ENCODE results near the gene SELENOS.

The SELENOS gene

DNA sequence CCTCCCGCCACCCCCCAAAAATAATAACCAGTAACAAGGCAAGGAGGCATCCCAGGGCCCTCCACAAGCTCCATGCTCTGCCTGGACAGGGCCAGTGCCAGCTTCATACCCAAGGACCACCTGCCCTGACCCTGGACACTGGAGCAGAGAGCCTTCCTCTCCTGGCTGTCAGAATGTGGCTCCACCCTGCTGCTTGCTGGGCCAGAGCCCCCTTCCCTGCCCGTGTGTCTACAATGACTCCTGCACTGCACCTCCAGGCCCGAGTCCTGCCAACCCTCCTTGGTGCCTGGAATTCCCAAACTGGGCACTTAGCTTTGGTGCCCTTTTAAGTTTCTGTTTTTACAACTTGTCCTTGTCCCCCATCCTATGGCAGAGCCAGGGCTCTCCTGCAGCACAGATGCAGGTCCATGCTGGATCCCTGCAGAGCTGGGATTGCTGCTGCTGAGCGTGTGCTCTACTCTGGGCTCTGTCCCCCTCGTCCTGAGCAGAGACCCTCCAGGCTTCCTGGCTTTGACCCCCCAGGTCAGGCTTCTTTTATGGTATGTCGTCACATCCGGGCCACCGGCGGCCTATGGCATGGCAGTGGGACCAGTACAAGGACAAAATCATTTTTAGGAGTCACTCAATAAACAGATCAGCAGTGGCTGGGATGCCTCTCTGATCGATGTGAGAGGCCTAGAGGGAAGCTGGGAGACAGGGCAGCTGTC is 29.2 kb upstream of the SELENOS start:
- H3K4me3 ChIP-seq (ENCODE audit: control insufficient read depth, low read depth, low read length) = no peak overlapping the region
- DNase-seq (ENCODE audit: low read depth) = no peak

DNA sequence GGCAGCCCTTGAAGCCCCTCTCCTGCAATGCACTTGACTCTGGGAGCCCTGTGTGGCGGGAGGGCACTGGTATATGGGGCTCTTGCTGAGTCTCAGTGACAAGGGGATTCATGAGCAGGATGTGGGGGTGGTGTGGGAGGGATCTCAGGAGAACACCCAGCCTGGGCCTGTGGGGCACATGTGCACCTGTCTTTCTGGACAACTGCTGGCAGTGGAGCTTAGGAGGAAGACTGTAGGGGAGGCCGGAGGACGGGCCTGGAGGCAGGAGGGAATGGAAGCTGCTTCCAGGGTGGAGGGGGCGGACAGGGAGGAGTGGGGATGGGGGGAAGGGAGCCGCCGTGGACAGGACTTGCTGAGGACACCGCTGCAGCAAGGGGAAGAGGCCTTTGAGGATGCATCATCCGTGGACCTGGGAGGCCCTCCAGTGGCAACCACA is 28.6 kb upstream of the SELENOS start:
- H3K4me3 ChIP-seq (ENCODE audit: control insufficient read depth, low read depth, low read length) = no peak overlapping the region
- no peak for DNase-seq (ENCODE audit: low read depth)
- TF ChIP-seq, protein P1, sequence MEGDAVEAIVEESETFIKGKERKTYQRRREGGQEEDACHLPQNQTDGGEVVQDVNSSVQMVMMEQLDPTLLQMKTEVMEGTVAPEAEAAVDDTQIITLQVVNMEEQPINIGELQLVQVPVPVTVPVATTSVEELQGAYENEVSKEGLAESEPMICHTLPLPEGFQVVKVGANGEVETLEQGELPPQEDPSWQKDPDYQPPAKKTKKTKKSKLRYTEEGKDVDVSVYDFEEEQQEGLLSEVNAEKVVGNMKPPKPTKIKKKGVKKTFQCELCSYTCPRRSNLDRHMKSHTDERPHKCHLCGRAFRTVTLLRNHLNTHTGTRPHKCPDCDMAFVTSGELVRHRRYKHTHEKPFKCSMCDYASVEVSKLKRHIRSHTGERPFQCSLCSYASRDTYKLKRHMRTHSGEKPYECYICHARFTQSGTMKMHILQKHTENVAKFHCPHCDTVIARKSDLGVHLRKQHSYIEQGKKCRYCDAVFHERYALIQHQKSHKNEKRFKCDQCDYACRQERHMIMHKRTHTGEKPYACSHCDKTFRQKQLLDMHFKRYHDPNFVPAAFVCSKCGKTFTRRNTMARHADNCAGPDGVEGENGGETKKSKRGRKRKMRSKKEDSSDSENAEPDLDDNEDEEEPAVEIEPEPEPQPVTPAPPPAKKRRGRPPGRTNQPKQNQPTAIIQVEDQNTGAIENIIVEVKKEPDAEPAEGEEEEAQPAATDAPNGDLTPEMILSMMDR (conservative IDR thresholded peaks at IDR 0.05; ENCODE audit: control insufficient read depth, insufficient read depth, low read depth, low read length) = no peak

More for the DNA sequence above, 29.2 kb upstream of the SELENOS start:
- TF ChIP-seq, protein P1 (conservative IDR thresholded peaks at IDR 0.05; ENCODE audit: control insufficient read depth, insufficient read depth, low read depth, low read length) = no peak

DNA sequence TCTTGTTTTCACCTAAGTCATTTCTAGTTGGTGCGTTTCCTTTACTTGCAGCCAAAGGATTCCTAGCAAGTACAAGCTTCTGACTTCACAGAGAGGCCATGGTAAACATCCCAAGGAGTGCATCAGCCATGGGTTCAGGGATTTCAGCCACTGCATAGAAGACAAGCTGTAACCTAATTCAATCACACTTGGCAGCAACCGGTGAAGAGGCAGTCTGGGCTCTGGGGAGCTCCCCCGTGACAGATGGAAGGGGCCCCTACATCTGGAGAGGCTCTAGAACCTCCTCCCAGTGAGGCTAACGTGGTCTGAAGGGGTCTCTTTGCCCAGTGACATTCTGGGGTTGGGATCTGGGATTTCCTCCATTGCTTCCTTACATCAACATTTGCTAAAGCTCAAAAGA is 26.1 kb upstream of the SELENOS start:
- TF ChIP-seq, protein P1 (conservative IDR thresholded peaks at IDR 0.05; ENCODE audit: control insufficient read depth, insufficient read depth, low read depth, low read length) = no peak
- no peak overlapping the region for H3K4me3 ChIP-seq (ENCODE audit: control insufficient read depth, low read depth, low read length)
- no peak for DNase-seq (ENCODE audit: low read depth)

DNA sequence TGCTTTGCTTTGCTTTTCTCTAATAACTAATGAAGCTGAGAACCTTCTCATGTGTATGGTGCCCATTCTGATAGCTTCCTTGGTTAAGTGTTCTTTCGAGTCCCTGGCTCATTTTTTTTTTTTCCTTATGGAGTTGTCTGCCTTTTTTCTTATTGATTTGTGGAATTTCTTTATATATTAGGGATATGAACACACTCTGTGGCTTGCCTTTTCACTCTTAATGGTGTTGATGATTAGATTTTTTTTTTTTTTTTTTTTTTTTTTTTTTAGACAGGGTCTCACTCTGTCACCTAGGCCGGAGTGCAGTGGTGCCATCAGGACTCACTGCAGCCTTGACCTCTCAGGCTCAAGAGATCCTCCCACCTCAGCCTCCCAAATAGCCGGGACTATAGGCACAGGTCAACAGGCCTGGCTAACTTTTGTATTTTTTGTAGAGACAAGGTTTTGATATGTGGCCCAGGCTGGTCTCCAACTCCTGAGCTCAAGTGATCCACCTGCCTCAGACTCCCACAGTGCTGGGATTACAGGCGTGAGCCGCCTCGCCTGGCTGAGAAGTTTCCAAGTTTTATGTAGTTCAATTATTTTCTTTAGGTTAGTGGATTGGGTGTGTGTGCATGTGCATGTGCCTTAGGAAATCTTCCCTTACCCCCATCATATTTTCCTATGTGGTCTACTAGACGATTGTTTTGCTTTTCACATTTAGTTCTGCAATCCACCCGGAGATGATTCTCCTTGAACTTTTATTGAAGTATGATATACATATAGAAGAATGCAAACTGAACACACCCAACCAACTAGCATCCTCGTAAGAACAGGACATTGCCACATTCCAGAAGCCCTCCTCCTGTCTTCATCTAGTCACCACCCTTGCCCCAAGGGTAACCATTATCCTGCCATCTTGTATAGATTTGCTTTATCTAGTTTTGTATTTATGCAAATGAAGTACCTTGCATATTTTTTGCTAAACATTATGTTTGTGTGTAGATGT is 19.4 kb upstream of the SELENOS start:
- TF ChIP-seq, protein P1 (conservative IDR thresholded peaks at IDR 0.05; ENCODE audit: control insufficient read depth, insufficient read depth, low read depth, low read length) = no peak
- DNase-seq (ENCODE audit: low read depth) = peak; percentile 30
- H3K4me3 ChIP-seq (ENCODE audit: control insufficient read depth, low read depth, low read length) = peak overlapping the region; percentile 79

DNA sequence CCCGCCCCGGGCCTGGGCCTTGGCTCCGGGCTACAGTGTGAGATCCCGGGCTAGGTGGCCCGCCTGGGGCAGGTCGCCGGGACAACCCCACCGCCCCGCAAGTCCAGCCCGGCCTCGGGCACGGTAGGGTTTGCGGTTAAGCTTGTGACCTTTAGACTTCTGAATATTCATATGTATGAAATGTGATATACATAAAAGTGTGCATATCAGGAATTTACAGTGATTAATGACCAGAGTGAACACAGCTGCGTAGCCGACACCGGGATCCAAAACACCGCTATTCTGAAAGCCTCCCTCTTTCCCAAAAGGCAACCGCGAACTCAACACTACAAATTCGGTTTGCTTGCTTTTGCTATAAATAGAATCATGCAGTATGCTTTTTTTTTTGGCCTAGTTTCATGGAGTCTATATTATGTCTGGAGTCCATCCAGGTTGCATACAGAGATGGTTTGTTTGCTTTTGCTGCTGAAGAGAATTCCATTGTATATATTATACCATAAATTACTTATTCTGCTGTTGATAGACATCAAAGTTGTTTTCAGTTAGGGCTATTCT is 18.4 kb upstream of the SELENOS start:
- peak overlapping the region; percentile 79 for H3K4me3 ChIP-seq (ENCODE audit: control insufficient read depth, low read depth, low read length)
- TF ChIP-seq, protein P1 (conservative IDR thresholded peaks at IDR 0.05; ENCODE audit: control insufficient read depth, insufficient read depth, low read depth, low read length) = no peak
- peak; percentile 12 for DNase-seq (ENCODE audit: low read depth)

DNA sequence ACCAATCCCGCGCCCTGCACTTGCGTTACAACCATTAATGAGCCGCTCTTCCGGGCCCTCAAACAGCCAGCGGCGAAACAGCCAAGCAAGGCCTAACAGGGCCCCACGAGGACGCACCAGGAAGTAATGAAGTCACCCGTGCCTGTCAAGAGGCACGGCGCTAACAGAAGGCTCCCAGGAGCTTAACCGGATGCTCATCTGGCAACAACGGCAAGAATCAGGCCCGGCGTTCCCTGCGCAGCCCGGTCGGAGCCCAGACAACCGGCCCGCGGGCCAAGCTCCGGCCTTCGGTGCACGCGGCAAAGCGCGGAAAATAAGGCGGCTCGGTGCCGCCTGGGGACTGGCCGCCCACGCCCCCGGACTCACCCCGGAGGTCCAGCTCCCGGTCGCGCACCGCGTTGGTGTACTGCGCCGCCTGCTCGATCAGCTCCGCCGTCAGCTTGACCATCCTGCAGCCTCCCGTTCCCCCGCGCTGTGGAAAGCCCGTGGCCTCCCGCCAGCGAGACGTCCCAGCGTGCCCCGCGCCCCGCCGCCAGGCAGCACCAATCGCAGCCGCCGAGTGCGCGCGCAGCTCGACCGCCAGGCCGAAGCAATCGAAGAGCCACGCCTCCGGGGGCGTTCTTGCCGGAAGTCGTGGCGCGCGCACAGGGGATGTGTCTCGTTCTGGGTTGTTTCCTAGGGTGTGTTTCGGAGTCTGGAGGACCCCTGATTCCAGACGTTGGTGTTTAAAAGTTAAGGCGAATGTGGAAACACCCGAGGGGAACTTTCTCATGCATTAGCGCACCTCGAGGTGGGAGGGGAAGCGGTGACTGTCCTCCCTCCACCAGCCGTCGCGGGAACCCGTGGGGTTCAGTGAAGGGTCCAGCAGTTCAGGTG is 17.7 kb upstream of the SELENOS start, which contains the start of gene SNRPA1:
Gene SNRPA1, minus strand, starts transcription at position 518 of the 876 bp plus-strand sequence. Its CDS starts 70 bp downstream, at position 448.
- peak; percentile 91 for DNase-seq (ENCODE audit: low read depth)
- peak within 1 kb of the TSS; percentile 79 for H3K4me3 ChIP-seq (ENCODE audit: control insufficient read depth, low read depth, low read length)
- TF ChIP-seq, protein P1 (conservative IDR thresholded peaks at IDR 0.05; ENCODE audit: control insufficient read depth, insufficient read depth, low read depth, low read length) = no peak

Data from fibroblast of mammary gland (primary cell).